ENCODE measurements around the gene NTF4. TPM values are rescaled to one million over a fixed set of nuclear protein-coding genes. Genes with fewer than 3 reads are reported as not detected.

NTF4 gene
- total and polyA plus RNA-seq, 2 of the 4 experiments (the other 2 are of a cell fraction): 0.09 to 0.18 TPM

DNA sequence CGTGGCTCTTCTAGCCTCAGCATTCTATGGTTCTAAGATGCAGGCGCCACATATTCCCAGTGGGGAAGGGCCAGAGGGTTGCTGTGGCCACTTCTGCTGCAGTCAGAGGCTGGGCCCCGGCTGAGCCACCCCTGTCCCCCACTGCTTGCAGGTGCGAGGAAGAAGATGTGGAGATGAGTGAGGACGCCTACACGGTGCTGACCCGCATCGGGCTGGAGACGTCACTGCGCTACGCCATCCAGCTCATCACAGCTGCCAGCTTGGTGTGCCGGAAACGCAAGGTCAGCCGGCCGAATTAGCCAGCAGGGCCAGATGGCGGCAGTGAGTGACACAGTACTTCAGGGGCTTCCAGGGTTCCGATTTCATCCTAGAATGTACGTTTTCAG lies 49.8 kb downstream of the NTF4 start:
- TF ChIP-seq RAD21 (IDR thresholded peaks at IDR 0.05; ENCODE audit: low read length) (no peak), FOS (IDR thresholded peaks at IDR 0.05; ENCODE audit: low read depth, low read length) (no peak), MXI1 (IDR thresholded peaks at IDR 0.05; ENCODE audit: borderline replicate concordance, low read depth, low read length) (no peak), BHLHE40 (IDR thresholded peaks at IDR 0.05; ENCODE audit: low read depth, low read length) (no peak), RFX5 (IDR thresholded peaks at IDR 0.05; ENCODE audit: low read depth, low read length) (no peak)
- TF ChIP-seq, protein P1, sequence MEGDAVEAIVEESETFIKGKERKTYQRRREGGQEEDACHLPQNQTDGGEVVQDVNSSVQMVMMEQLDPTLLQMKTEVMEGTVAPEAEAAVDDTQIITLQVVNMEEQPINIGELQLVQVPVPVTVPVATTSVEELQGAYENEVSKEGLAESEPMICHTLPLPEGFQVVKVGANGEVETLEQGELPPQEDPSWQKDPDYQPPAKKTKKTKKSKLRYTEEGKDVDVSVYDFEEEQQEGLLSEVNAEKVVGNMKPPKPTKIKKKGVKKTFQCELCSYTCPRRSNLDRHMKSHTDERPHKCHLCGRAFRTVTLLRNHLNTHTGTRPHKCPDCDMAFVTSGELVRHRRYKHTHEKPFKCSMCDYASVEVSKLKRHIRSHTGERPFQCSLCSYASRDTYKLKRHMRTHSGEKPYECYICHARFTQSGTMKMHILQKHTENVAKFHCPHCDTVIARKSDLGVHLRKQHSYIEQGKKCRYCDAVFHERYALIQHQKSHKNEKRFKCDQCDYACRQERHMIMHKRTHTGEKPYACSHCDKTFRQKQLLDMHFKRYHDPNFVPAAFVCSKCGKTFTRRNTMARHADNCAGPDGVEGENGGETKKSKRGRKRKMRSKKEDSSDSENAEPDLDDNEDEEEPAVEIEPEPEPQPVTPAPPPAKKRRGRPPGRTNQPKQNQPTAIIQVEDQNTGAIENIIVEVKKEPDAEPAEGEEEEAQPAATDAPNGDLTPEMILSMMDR (conservative IDR thresholded peaks at IDR 0.05; ENCODE audit: low read depth, low read length): no peak
- TF ChIP-seq, protein P2, sequence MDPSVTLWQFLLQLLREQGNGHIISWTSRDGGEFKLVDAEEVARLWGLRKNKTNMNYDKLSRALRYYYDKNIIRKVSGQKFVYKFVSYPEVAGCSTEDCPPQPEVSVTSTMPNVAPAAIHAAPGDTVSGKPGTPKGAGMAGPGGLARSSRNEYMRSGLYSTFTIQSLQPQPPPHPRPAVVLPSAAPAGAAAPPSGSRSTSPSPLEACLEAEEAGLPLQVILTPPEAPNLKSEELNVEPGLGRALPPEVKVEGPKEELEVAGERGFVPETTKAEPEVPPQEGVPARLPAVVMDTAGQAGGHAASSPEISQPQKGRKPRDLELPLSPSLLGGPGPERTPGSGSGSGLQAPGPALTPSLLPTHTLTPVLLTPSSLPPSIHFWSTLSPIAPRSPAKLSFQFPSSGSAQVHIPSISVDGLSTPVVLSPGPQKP (IDR thresholded peaks at IDR 0.05; ENCODE audit: borderline replicate concordance, low read depth, low read length): no peak
- dilution Hi-C loops (cut with HindIII; ENCODE audit: low sequenced_read_pairs, unreplicated experiment) (no loop called here), intact Hi-C loops (cut with micrococcal nuclease) (no loop called here), in situ Hi-C loops (cut with MboI; ENCODE audit: low sequenced_read_pairs) (no loop called here)
- Histone ChIP-seq H4K20me1 (ENCODE audit: insufficient read depth, low read length) (no peaks in the 10 kb centered on the region; the same call in 1 of the 2 replicates), H3K18ac (ENCODE audit: low read depth, low read length) (no peak overlapping the region), H2AFZ (replicated peaks; ENCODE audit: low read length, poor library complexity) (no peak overlapping the region), H2BK5ac (ENCODE audit: low read depth, low read length, poor library complexity, severe bottlenecking) (no peak overlapping the region), H2AK5ac (ENCODE audit: low read depth, low read length) (no peak overlapping the region), H2AK9ac (replicated peaks; ENCODE audit: low read depth, low read length, poor library complexity) (no peak overlapping the region), H4K5ac (ENCODE audit: low read depth, low read length) (no peak overlapping the region), H3K27me3 (ENCODE audit: control insufficient read depth, insufficient read depth, low read length) (no peaks in the 10 kb centered on the region), H2BK15ac (ENCODE audit: low read depth, low read length) (no peak overlapping the region), H3K9me3 (ENCODE audit: control insufficient read depth, insufficient read depth, low read length) (no peaks in the 10 kb centered on the region), H3K14ac (replicated peaks; ENCODE audit: low read depth, low read length) (no peak overlapping the region), H4K8ac (ENCODE audit: low read depth in 2 of 2, low read length in 2 of 2) (no peak overlapping the region), H3K9me1 (ENCODE audit: insufficient read depth, low read length) (0 out of 2 replicates have a peak, but pooled peaks cover 3% of the 10 kb centered on the region), H3K79me1 (ENCODE audit: low read depth in 1 of 2, low read length in 2 of 2) (peaks cover 0 to 3% of the 10 kb centered on the region in 2 experiments; a peak in 1 of 4 replicates), H2BK120ac (ENCODE audit: low read depth, low read length) (no peak overlapping the region), H2BK20ac (ENCODE audit: low read depth, low read length) (no peak overlapping the region), H3K4me3 (ENCODE audit: insufficient read depth, low read depth, low read length) (no peak overlapping the region), H3K4me2 (ENCODE audit: low read depth, low read length) (no peak overlapping the region), H3K56ac (ENCODE audit: extremely low read depth, insufficient read depth, low read length) (no peak overlapping the region), H3K23ac (ENCODE audit: low read depth, low read length) (no peak overlapping the region), H3K4ac (ENCODE audit: low read depth, low read length) (no peak overlapping the region), H3K4me1 (ENCODE audit: control insufficient read depth, insufficient read depth, low read length) (peaks cover 5% of the 10 kb centered on the region; the same call in 1 of the 2 replicates), H3K36me3 (ENCODE audit: control insufficient read depth, insufficient read depth, low read length) (peaks cover 49% of the 10 kb centered on the region), H3K9ac (ENCODE audit: low read depth, low read length) (no peak overlapping the region), H3K27ac (ENCODE audit: insufficient read depth, low read length) (no peak overlapping the region), H4K91ac (ENCODE audit: insufficient read depth, low read depth, low read length) (no peak overlapping the region)
- ATAC-seq (ENCODE audit: low read depth): no peak
- BruUV-seq (replicated peaks): no TSS peak
- ChIA-PET POLR2A (ENCODE audit: unreplicated experiment) (no interaction called here), CTCF (no interaction called here)
- DNase-seq: no peak
- 96% methylated on average over 7 of the region's 18 CpGs; no CpG with 5 or more reads in 1 of the 2 experiments for WGBS, 2 experiments (ENCODE audit: extremely low coverage in 2 of 2, insufficient read length in 1 of 2)
